Measurements from ENCODE around the gene DDOST.

- TF ChIP-seq EP300 (IDR thresholded peaks at IDR 0.05; ENCODE audit: borderline replicate concordance) (no peak), CREB1 (IDR thresholded peaks at IDR 0.05; ENCODE audit: low read depth) (no peak), TAF1 (IDR thresholded peaks at IDR 0.05; ENCODE audit: low read depth) (no peak), RAD21 (IDR thresholded peaks at IDR 0.05; ENCODE audit: low read depth) (no peak), MAX (IDR thresholded peaks at IDR 0.05) (no peak), FOXM1 (IDR thresholded peaks at IDR 0.05; ENCODE audit: borderline replicate concordance, low read depth) (no peak), ZBTB7A (IDR thresholded peaks at IDR 0.05; ENCODE audit: low read depth) (no peak), CEBPB (IDR thresholded peaks at IDR 0.05) (no peak), TEAD4 (IDR thresholded peaks at IDR 0.05) (no peak), YY1 (IDR thresholded peaks at IDR 0.05; ENCODE audit: low read depth) (no peak), NFIC (IDR thresholded peaks at IDR 0.05) (no peak), EGR1 (IDR thresholded peaks at IDR 0.05) (no peak)
- TF ChIP-seq, protein P1, sequence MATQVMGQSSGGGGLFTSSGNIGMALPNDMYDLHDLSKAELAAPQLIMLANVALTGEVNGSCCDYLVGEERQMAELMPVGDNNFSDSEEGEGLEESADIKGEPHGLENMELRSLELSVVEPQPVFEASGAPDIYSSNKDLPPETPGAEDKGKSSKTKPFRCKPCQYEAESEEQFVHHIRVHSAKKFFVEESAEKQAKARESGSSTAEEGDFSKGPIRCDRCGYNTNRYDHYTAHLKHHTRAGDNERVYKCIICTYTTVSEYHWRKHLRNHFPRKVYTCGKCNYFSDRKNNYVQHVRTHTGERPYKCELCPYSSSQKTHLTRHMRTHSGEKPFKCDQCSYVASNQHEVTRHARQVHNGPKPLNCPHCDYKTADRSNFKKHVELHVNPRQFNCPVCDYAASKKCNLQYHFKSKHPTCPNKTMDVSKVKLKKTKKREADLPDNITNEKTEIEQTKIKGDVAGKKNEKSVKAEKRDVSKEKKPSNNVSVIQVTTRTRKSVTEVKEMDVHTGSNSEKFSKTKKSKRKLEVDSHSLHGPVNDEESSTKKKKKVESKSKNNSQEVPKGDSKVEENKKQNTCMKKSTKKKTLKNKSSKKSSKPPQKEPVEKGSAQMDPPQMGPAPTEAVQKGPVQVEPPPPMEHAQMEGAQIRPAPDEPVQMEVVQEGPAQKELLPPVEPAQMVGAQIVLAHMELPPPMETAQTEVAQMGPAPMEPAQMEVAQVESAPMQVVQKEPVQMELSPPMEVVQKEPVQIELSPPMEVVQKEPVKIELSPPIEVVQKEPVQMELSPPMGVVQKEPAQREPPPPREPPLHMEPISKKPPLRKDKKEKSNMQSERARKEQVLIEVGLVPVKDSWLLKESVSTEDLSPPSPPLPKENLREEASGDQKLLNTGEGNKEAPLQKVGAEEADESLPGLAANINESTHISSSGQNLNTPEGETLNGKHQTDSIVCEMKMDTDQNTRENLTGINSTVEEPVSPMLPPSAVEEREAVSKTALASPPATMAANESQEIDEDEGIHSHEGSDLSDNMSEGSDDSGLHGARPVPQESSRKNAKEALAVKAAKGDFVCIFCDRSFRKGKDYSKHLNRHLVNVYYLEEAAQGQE (IDR thresholded peaks at IDR 0.05; ENCODE audit: low read depth), result no peak
Measured at GRCh38 chr1:20705203-20705755, 44.1 kb upstream of the DDOST start.

Data from Ishikawa (cell line).